K562 (cell line): ENCODE data around the gene LYPD3. TPM values are rescaled to one million over a fixed set of nuclear protein-coding genes. Genes with fewer than 3 reads are reported as not detected.

Experiments used
- CTBP1 ChIP-seq: fragments of 450-650 bp; IDR thresholded peaks from 2 replicates; pipeline ENCODE4 v1.6.1; 2016; ENCODE audit warnings: borderline replicate concordance
- ETV1 ChIP-seq: fragments of 450-650 bp; conservative IDR thresholded peaks from 2 replicates; pipeline ENCODE4 v1.6.1; 2016; ENCODE audit warnings: missing genetic modification characterization, control low read depth, low read depth, missing compliant biosample characterization
- MAFK ChIP-seq: IDR thresholded peaks from 2 replicates; pipeline ENCODE4 v1.6.1; 2011; ENCODE audit warnings: low read length, improper control_type of control experiment
- NFRKB ChIP-seq: fragments of 450-650 bp; IDR thresholded peaks from 2 replicates; pipeline ENCODE4 v1.6.1; 2016; ENCODE audit warnings: low read depth
- SRSF9 ChIP-seq: fragments of 200-400 bp; formaldehyde crosslinking; IDR thresholded peaks from 2 replicates; pipeline ENCODE4 v1.6.1; 2017; ENCODE audit warnings: low read depth, low read length, borderline replicate concordance
- ZNF76 ChIP-seq: fragments of 250-450 bp; sonication (Bioruptor Pico); IDR thresholded peaks from 2 replicates; pipeline ENCODE4 v1.4.0; 2020; ENCODE audit warnings: mild to moderate bottlenecking, moderate library complexity, borderline replicate concordance
- polyA plus RNA-seq, 8 experiments: library from polyadenylated mRNA; depleted of rRNA in 4 of 8; stranded (reverse) in 5 of 8; unstranded in 3 of 8; fragments of >200 nt; fragmentation: Nextera tagmentation in 2 of 8; fragmentation: Illumina TruSeq in 1 of 8; extraction: Ambion mirVana in 2 of 8; extraction: Trizol in 1 of 8; gene quantifications; 2 replicates each; pipeline versions ENCODE4 v1.2.1 to v1.2.3, GENCODE V29; 2011 to 2014; ENCODE audit warnings: inconsistent platforms in 1 of 8, missing spikeins in 1 of 8
- total RNA-seq, 7 experiments: library from RNA; depleted of rRNA in 6 of 7; stranded (reverse); fragments of >200 nt in 6 of 7; fragmentation: Illumina TruSeq in 2 of 7; extraction: Trizol in 2 of 7; gene quantifications; 2 replicates each; pipeline versions ENCODE4 v1.2.1 to v1.2.3, GENCODE V29; 2011 to 2021; ENCODE audit warnings: low replicate concordance in 1 of 7
- TF ChIP-seq, protein P1 (sequence below): fragments of 450-650 bp; IDR thresholded peaks from 2 replicates; pipeline ENCODE4 v1.6.1; 2017; ENCODE audit warnings: antibody characterized with exemption, mild to moderate bottlenecking
- TF ChIP-seq, protein P2 (sequence below): fragments of 450-650 bp; IDR thresholded peaks from 2 replicates; pipeline ENCODE4 v1.6.1; 2016; ENCODE audit warnings: mild to moderate bottlenecking, moderate library complexity
- TF ChIP-seq, protein P3 (sequence below): fragments of 250-450 bp; sonication (Bioruptor Pico); IDR thresholded peaks from 2 replicates; pipeline ENCODE4 v1.5.0; 2022; ENCODE audit warnings: mild to moderate bottlenecking

Gene LYPD3
- total and polyA plus RNA-seq, 9 of the 15 experiments (the other 6 are each of a cell fraction or from before 2014, with no cell fraction given) = 0.04 to 0.33 (median 0.20) TPM; not detected in 1

DNA sequence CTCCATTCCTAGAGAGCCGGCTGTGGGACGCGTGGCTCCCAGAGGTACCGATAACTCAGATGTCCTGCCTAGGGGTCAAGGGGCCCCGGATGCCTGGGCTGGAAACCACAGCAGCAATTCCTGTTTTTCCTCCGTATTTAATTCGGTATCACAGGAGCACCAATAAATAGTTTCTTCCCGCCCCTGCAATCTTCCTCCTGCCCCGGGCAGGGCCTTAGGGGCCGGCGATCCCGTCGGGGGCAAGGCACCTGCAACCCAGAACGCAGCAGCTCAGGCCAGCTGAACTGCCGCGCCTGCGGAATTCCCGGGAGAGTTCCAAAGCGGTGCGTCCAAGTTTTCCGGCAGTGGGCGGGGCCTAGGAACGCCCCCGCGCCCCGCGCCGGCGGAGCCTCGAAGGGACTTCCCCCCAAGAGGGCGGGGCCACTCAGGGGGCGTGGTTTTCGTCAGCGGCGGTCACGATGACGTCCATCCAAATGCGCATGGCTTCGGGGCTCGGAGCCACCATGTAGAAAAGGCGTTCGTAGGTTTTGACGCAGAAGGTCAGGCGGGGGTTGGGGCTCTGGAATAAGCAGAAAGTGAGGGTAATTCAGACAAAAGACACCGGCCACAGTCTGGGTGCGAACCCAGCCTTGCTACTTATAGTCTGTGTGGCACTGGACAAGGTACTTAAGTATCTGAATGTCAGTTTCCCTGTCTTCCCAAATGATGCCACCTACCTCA, 9.7 kb upstream of the LYPD3 start (continued):
- TF ChIP-seq, protein P1, sequence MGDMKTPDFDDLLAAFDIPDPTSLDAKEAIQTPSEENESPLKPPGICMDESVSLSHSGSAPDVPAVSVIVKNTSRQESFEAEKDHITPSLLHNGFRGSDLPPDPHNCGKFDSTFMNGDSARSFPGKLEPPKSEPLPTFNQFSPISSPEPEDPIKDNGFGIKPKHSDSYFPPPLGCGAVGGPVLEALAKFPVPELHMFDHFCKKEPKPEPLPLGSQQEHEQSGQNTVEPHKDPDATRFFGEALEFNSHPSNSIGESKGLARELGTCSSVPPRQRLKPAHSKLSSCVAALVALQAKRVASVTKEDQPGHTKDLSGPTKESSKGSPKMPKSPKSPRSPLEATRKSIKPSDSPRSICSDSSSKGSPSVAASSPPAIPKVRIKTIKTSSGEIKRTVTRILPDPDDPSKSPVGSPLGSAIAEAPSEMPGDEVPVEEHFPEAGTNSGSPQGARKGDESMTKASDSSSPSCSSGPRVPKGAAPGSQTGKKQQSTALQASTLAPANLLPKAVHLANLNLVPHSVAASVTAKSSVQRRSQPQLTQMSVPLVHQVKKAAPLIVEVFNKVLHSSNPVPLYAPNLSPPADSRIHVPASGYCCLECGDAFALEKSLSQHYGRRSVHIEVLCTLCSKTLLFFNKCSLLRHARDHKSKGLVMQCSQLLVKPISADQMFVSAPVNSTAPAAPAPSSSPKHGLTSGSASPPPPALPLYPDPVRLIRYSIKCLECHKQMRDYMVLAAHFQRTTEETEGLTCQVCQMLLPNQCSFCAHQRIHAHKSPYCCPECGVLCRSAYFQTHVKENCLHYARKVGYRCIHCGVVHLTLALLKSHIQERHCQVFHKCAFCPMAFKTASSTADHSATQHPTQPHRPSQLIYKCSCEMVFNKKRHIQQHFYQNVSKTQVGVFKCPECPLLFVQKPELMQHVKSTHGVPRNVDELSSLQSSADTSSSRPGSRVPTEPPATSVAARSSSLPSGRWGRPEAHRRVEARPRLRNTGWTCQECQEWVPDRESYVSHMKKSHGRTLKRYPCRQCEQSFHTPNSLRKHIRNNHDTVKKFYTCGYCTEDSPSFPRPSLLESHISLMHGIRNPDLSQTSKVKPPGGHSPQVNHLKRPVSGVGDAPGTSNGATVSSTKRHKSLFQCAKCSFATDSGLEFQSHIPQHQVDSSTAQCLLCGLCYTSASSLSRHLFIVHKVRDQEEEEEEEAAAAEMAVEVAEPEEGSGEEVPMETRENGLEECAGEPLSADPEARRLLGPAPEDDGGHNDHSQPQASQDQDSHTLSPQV = peak; percentile 85
- TF ChIP-seq SRSF9 (no peak), CTBP1 (peak; percentile 46; the same call in 1 of the 2 replicates), MAFK (0 out of 2 replicates have a peak, but pooled peaks have one; percentile 1), ZNF76 (no peak), NFRKB (peak; percentile 59; the same call in 1 of the 2 replicates), ETV1 (tag) (0 out of 2 replicates have a peak, but pooled peaks have one; percentile 5)
- TF ChIP-seq, protein P2, sequence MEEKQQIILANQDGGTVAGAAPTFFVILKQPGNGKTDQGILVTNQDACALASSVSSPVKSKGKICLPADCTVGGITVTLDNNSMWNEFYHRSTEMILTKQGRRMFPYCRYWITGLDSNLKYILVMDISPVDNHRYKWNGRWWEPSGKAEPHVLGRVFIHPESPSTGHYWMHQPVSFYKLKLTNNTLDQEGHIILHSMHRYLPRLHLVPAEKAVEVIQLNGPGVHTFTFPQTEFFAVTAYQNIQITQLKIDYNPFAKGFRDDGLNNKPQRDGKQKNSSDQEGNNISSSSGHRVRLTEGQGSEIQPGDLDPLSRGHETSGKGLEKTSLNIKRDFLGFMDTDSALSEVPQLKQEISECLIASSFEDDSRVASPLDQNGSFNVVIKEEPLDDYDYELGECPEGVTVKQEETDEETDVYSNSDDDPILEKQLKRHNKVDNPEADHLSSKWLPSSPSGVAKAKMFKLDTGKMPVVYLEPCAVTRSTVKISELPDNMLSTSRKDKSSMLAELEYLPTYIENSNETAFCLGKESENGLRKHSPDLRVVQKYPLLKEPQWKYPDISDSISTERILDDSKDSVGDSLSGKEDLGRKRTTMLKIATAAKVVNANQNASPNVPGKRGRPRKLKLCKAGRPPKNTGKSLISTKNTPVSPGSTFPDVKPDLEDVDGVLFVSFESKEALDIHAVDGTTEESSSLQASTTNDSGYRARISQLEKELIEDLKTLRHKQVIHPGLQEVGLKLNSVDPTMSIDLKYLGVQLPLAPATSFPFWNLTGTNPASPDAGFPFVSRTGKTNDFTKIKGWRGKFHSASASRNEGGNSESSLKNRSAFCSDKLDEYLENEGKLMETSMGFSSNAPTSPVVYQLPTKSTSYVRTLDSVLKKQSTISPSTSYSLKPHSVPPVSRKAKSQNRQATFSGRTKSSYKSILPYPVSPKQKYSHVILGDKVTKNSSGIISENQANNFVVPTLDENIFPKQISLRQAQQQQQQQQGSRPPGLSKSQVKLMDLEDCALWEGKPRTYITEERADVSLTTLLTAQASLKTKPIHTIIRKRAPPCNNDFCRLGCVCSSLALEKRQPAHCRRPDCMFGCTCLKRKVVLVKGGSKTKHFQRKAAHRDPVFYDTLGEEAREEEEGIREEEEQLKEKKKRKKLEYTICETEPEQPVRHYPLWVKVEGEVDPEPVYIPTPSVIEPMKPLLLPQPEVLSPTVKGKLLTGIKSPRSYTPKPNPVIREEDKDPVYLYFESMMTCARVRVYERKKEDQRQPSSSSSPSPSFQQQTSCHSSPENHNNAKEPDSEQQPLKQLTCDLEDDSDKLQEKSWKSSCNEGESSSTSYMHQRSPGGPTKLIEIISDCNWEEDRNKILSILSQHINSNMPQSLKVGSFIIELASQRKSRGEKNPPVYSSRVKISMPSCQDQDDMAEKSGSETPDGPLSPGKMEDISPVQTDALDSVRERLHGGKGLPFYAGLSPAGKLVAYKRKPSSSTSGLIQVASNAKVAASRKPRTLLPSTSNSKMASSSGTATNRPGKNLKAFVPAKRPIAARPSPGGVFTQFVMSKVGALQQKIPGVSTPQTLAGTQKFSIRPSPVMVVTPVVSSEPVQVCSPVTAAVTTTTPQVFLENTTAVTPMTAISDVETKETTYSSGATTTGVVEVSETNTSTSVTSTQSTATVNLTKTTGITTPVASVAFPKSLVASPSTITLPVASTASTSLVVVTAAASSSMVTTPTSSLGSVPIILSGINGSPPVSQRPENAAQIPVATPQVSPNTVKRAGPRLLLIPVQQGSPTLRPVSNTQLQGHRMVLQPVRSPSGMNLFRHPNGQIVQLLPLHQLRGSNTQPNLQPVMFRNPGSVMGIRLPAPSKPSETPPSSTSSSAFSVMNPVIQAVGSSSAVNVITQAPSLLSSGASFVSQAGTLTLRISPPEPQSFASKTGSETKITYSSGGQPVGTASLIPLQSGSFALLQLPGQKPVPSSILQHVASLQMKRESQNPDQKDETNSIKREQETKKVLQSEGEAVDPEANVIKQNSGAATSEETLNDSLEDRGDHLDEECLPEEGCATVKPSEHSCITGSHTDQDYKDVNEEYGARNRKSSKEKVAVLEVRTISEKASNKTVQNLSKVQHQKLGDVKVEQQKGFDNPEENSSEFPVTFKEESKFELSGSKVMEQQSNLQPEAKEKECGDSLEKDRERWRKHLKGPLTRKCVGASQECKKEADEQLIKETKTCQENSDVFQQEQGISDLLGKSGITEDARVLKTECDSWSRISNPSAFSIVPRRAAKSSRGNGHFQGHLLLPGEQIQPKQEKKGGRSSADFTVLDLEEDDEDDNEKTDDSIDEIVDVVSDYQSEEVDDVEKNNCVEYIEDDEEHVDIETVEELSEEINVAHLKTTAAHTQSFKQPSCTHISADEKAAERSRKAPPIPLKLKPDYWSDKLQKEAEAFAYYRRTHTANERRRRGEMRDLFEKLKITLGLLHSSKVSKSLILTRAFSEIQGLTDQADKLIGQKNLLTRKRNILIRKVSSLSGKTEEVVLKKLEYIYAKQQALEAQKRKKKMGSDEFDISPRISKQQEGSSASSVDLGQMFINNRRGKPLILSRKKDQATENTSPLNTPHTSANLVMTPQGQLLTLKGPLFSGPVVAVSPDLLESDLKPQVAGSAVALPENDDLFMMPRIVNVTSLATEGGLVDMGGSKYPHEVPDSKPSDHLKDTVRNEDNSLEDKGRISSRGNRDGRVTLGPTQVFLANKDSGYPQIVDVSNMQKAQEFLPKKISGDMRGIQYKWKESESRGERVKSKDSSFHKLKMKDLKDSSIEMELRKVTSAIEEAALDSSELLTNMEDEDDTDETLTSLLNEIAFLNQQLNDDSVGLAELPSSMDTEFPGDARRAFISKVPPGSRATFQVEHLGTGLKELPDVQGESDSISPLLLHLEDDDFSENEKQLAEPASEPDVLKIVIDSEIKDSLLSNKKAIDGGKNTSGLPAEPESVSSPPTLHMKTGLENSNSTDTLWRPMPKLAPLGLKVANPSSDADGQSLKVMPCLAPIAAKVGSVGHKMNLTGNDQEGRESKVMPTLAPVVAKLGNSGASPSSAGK = peak; percentile 96
- TF ChIP-seq, protein P3, sequence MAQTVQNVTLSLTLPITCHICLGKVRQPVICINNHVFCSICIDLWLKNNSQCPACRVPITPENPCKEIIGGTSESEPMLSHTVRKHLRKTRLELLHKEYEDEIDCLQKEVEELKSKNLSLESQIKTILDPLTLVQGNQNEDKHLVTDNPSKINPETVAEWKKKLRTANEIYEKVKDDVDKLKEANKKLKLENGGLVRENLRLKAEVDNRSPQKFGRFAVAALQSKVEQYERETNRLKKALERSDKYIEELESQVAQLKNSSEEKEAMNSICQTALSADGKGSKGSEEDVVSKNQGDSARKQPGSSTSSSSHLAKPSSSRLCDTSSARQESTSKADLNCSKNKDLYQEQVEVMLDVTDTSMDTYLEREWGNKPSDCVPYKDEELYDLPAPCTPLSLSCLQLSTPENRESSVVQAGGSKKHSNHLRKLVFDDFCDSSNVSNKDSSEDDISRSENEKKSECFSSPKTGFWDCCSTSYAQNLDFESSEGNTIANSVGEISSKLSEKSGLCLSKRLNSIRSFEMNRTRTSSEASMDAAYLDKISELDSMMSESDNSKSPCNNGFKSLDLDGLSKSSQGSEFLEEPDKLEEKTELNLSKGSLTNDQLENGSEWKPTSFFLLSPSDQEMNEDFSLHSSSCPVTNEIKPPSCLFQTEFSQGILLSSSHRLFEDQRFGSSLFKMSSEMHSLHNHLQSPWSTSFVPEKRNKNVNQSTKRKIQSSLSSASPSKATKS (CRISPR knock-in tag) = no peak
